SU-DHL-6 (cell line): ENCODE measurements around the gene TNIP1.

Experiments used
- CTCF ChIP-seq: fragments of 200-600 bp; sonication (generic); IDR thresholded peaks from one replicate; pipeline ENCODE4 v1.5.1; 2017; ENCODE audit warnings: antibody characterized with exemption, mild to moderate bottlenecking, low read length, moderate library complexity; ENCODE audit not compliant: insufficient read depth, poor library complexity, severe bottlenecking
- EZH2phosphoT487 ChIP-seq: fragments of 200-600 bp; sonication (generic), shearing (Covaris generic); conservative IDR thresholded peaks from 2 replicates; pipeline ENCODE4 v1.6.1; 2018; ENCODE audit warnings: mild to moderate bottlenecking, antibody characterized with exemption, low read length, moderate library complexity, mixed read lengths

GRCh38 chr5:151016700-151017099, 64.1 kb downstream of the TNIP1 start:
- no peak for TF ChIP-seq CTCF
- TF ChIP-seq EZH2phosphoT487, result no peak
